GM23248 (cell line): ENCODE measurements around the gene PLIN1. TPM values are rescaled to one million over a fixed set of nuclear protein-coding genes. Genes with fewer than 3 reads are reported as not detected.

Source experiments
- DNase-seq: peaks from one replicate; pipeline ENCODE4 v3.0.0-alpha.2; 2015
- H2AFZ ChIP-seq: fragments of 200-600 bp; sonication (generic); 2 replicates; pipeline ENCODE4 v1.6.1; 2016; ENCODE audit warnings: antibody characterized with exemption
- H3F3A ChIP-seq: fragments of 200-600 bp; sonication (generic); 2 replicates; pipeline ENCODE4 v1.6.1; 2016; ENCODE audit warnings: mild to moderate bottlenecking, antibody characterized with exemption, mixed run types; ENCODE audit not compliant: insufficient read depth
- H3K27ac ChIP-seq: fragments of 200-600 bp; sonication (generic); 2 replicates; pipeline ENCODE4 v1.5.1; 2016; ENCODE audit warnings: mild to moderate bottlenecking
- H3K27me3 ChIP-seq: fragments of 200-600 bp; sonication (generic); replicated peaks from 2 replicates; pipeline ENCODE4 v1.6.1; 2016; ENCODE audit warnings: mild to moderate bottlenecking; ENCODE audit not compliant: insufficient read depth
- H3K36me3 ChIP-seq: fragments of 200-600 bp; sonication (generic); 2 replicates; pipeline ENCODE4 v1.6.1; 2016; ENCODE audit warnings: low read depth, mild to moderate bottlenecking
- H3K4me1 ChIP-seq: fragments of 200-600 bp; sonication (generic); 2 replicates; pipeline ENCODE4 v1.6.1; 2016; ENCODE audit warnings: mild to moderate bottlenecking; ENCODE audit not compliant: insufficient read depth
- H3K4me2 ChIP-seq: fragments of 200-600 bp; sonication (generic); one replicate; pipeline ENCODE4 v1.6.1; 2016; ENCODE audit warnings: mild to moderate bottlenecking; ENCODE audit not compliant: unreplicated experiment
- H3K4me3 ChIP-seq: fragments of 200-600 bp; sonication (generic); 2 replicates; pipeline ENCODE4 v1.5.1; 2016; ENCODE audit warnings: mild to moderate bottlenecking
- H3K79me2 ChIP-seq: fragments of 200-600 bp; sonication (generic); 2 replicates; pipeline ENCODE4 v1.6.1; 2016; ENCODE audit warnings: mild to moderate bottlenecking; ENCODE audit not compliant: insufficient read depth
- H3K9ac ChIP-seq: fragments of 200-600 bp; sonication (generic); 2 replicates; pipeline ENCODE4 v1.6.1; 2016; ENCODE audit warnings: mild to moderate bottlenecking
- H3K9me2 ChIP-seq: fragments of 200-600 bp; sonication (generic); 2 replicates; pipeline ENCODE4 v1.6.1; 2016; ENCODE audit warnings: mixed run types, mild to moderate bottlenecking, moderate library complexity; ENCODE audit not compliant: insufficient read depth
- H3K9me3 ChIP-seq: fragments of 200-600 bp; sonication (generic); one replicate; pipeline ENCODE4 v1.6.1; 2017; ENCODE audit warnings: low read depth
- H4K20me1 ChIP-seq: fragments of 200-600 bp; sonication (generic); 2 replicates; pipeline ENCODE4 v1.6.0; 2016; ENCODE audit not compliant: insufficient read depth
- EZH2 ChIP-seq: fragments of 200-600 bp; sonication (generic); IDR thresholded peaks from 2 replicates; pipeline ENCODE4 v1.6.1; 2018; ENCODE audit warnings: antibody characterized with exemption, mild to moderate bottlenecking; ENCODE audit not compliant: insufficient read depth, poor library complexity, severe bottlenecking
- EZH2phosphoT487 ChIP-seq: fragments of 200-600 bp; sonication (generic); IDR thresholded peaks from 2 replicates; pipeline ENCODE4 v1.6.1; 2018; ENCODE audit warnings: antibody characterized with exemption, moderate library complexity, mild to moderate bottlenecking, low read depth; ENCODE audit not compliant: insufficient read depth
- WGBS, 2 experiments: methylation state at CpG; one replicate each; pipeline ENCODE4 v1.1.6; 2015 to 2017; ENCODE audit warnings: low lambda C conversion rate in 2 of 2, low coverage in 1 of 2; ENCODE audit errors: missing lambda C conversion rate in 2 of 2; 5-methylcytosine and 5-hydroxymethylcytosine counted together
- in situ Hi-C: fragments of 300-500 bp; cut with MboI; formaldehyde crosslinking; loops from 2 replicates; pipeline ENCODE4 v1.15.0; 2020
- polyA plus RNA-seq: library from polyadenylated mRNA; unstranded; fragments of >200 nt; fragmentation: Nextera tagmentation; extraction: Ambion mirVana; gene quantifications from 2 replicates; pipeline ENCODE4 v1.2.1, GENCODE V29; 2016
- total RNA-seq: library from RNA; depleted of rRNA; stranded (reverse); fragments of >200 nt; shearing (Covaris generic); gene quantifications from 2 replicates; pipeline ENCODE4 v1.2.3, GENCODE V29; 2014

Gene PLIN1
- total and polyA plus RNA-seq, 2 experiments from 2014 or later = not detected

DNA sequence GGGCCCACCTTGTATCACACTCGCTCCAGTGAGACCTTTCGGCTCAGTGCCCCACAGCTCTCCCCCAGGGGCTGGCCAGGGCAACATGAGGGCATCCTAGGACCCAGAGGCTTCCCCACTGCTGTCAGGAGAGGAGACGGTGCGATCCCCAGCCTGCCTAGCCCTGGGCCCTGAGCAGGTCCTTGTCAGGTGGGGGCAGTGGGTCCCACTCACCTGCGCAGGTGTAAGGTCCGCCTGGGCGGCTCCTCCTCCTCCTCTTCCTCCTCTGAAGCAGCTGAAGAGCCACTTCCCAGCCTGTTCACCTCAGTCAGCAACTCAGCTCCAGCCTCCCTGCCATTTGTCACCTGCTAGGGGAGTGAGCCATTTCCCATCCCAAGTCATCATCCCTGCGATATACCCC lies 33.5 kb downstream of the PLIN1 start:
- WGBS, 2 experiments = 83 to 91% methylated on average over 7 to 8 of the region's 8 CpGs
- H2AFZ ChIP-seq = no peak overlapping the region
- in situ Hi-C loops = no loop called here
- H3K9me3 ChIP-seq = no peaks in the 10 kb centered on the region
- no peak for DNase-seq
- H3K4me2 ChIP-seq = no peak overlapping the region
- H3K4me3 ChIP-seq = no peak overlapping the region
- no peaks in the 10 kb centered on the region for H4K20me1 ChIP-seq
- H3K79me2 ChIP-seq = peaks cover 7% of the 10 kb centered on the region
- no peaks in the 10 kb centered on the region for H3K9me2 ChIP-seq
- no peaks in the 10 kb centered on the region for H3F3A ChIP-seq
- H3K4me1 ChIP-seq = no peaks in the 10 kb centered on the region
- H3K9ac ChIP-seq = no peak overlapping the region
- no peak for TF ChIP-seq EZH2
- no peak for TF ChIP-seq EZH2phosphoT487
- no peak overlapping the region for H3K27ac ChIP-seq
- H3K27me3 ChIP-seq = no peaks in the 10 kb centered on the region
- peaks cover 19% of the 10 kb centered on the region for H3K36me3 ChIP-seq

GRCh38 chr15:89642106-89642505 lies 37.1 kb downstream of the PLIN1 start:
- no peaks in the 10 kb centered on the region for H3K79me2 ChIP-seq
- H3K4me1 ChIP-seq = no peaks in the 10 kb centered on the region
- no peaks in the 10 kb centered on the region for H3F3A ChIP-seq
- no peak overlapping the region for H2AFZ ChIP-seq
- in situ Hi-C loops = no loop called here
- H4K20me1 ChIP-seq = no peaks in the 10 kb centered on the region
- H3K36me3 ChIP-seq = peaks cover 24% of the 10 kb centered on the region
- no peaks in the 10 kb centered on the region for H3K9me2 ChIP-seq
- no peak overlapping the region for H3K9ac ChIP-seq
- TF ChIP-seq EZH2 (no peak), EZH2phosphoT487 (no peak)
- no peaks in the 10 kb centered on the region for H3K9me3 ChIP-seq
- no peak overlapping the region for H3K4me3 ChIP-seq
- WGBS, 2 experiments = 96 to 97% methylated on average over 15 to 16 of the region's 16 CpGs
- no peak for DNase-seq
- no peak overlapping the region for H3K4me2 ChIP-seq
- no peak overlapping the region for H3K27ac ChIP-seq
- no peaks in the 10 kb centered on the region for H3K27me3 ChIP-seq

- WGBS, 2 experiments = 97 to 99% methylated on average over 5 of the region's 5 CpGs
- TF ChIP-seq EZH2phosphoT487 (no peak), EZH2 (no peak)
- Histone ChIP-seq H3K4me1 (no peaks in the 10 kb centered on the region), H3K4me2 (no peak overlapping the region), H2AFZ (no peak overlapping the region), H3K9me3 (no peaks in the 10 kb centered on the region), H3K36me3 (peaks cover 20% of the 10 kb centered on the region), H3K27me3 (no peaks in the 10 kb centered on the region), H3K9me2 (no peaks in the 10 kb centered on the region), H3F3A (no peaks in the 10 kb centered on the region), H3K9ac (no peak overlapping the region), H3K79me2 (no peaks in the 10 kb centered on the region), H3K4me3 (no peak overlapping the region), H3K27ac (no peak overlapping the region), H4K20me1 (no peaks in the 10 kb centered on the region)
- in situ Hi-C loops = no loop called here
- no peak for DNase-seq
Observed at GRCh38 chr15:89641053-89641452, 38.1 kb downstream of the PLIN1 start.

GRCh38 chr15:89640245-89640644 lies 38.9 kb downstream of the PLIN1 start:
- peaks cover 20% of the 10 kb centered on the region for H3K36me3 ChIP-seq
- no peaks in the 10 kb centered on the region for H3K9me2 ChIP-seq
- in situ Hi-C loops = no loop called here
- H3K4me2 ChIP-seq = no peak overlapping the region
- no peak for DNase-seq
- H3K4me3 ChIP-seq = no peak overlapping the region
- no peak overlapping the region for H2AFZ ChIP-seq
- no peak overlapping the region for H3K27ac ChIP-seq
- TF ChIP-seq EZH2 (no peak), EZH2phosphoT487 (no peak)
- no peaks in the 10 kb centered on the region for H3K79me2 ChIP-seq
- no peaks in the 10 kb centered on the region for H3K4me1 ChIP-seq
- no peak overlapping the region for H3K9ac ChIP-seq
- 87 to 91% methylated on average over 5 of the region's 5 CpGs for WGBS, 2 experiments
- no peaks in the 10 kb centered on the region for H3K27me3 ChIP-seq
- H4K20me1 ChIP-seq = no peaks in the 10 kb centered on the region
- no peaks in the 10 kb centered on the region for H3K9me3 ChIP-seq
- no peaks in the 10 kb centered on the region for H3F3A ChIP-seq

GRCh38 chr15:89633585-89633984 lies 45.6 kb downstream of the PLIN1 start:
- Histone ChIP-seq H3K27me3 (no peaks in the 10 kb centered on the region), H3K4me2 (no peak overlapping the region), H3K9ac (no peak overlapping the region), H4K20me1 (no peaks in the 10 kb centered on the region), H3K36me3 (peaks cover 24% of the 10 kb centered on the region; the same call in 1 of the 2 replicates), H3K9me3 (no peaks in the 10 kb centered on the region), H3K27ac (no peak overlapping the region), H3K4me3 (no peak overlapping the region), H3K9me2 (no peaks in the 10 kb centered on the region), H3K4me1 (no peaks in the 10 kb centered on the region), H2AFZ (no peak overlapping the region), H3F3A (no peaks in the 10 kb centered on the region), H3K79me2 (no peaks in the 10 kb centered on the region)
- TF ChIP-seq EZH2 (no peak), EZH2phosphoT487 (no peak)
- DNase-seq = no peak
- WGBS, 2 experiments = 92 to 93% methylated on average over 23 of the region's 23 CpGs
- in situ Hi-C loops = no loop called here
